Activated naive CD4-positive, alpha-beta T cell treated with anti-CD3 and anti-CD28 coated beads, Interleukin-2, amount 50 U/mL, for 72 hours (primary cell): ENCODE measurements around the gene DCHS1. TPM values are rescaled to one million over a fixed set of nuclear protein-coding genes. Genes with fewer than 3 reads are reported as not detected.

Source experiments
- ATAC-seq, 2 donors: fragments of 150-1000 bp; cut with Tn5 transposase; 2 replicates each; pipeline ENCODE4 v1.10.0; 2021; ENCODE audit warnings: mild to moderate bottlenecking in 2 of 2, moderate library complexity in 2 of 2
- DNase-seq, 2 donors: peaks; one replicate each; pipeline ENCODE4 v3.0.0; 2021 to 2022; ENCODE audit warnings: low spot score in 2 of 2
- H3K27ac Mint-ChIP-seq, 2 donors: one replicate each; pipeline ENCODE4 v1.8.0; 2022; ENCODE audit warnings: mild to moderate bottlenecking in 2 of 2, mixed read lengths in 2 of 2
- H3K36me3 Mint-ChIP-seq, 2 donors: one replicate each; pipeline ENCODE4 v1.8.0; 2022; ENCODE audit warnings: mixed read lengths in 2 of 2
- H3K9me3 Mint-ChIP-seq, 2 donors: one replicate each; pipeline ENCODE4 v1.8.0; 2022; ENCODE audit warnings: mixed read lengths in 2 of 2
- total RNA-seq, 2 donors: library from RNA; stranded (reverse); gene quantifications; one replicate each; pipeline ENCODE4 v1.2.3, GENCODE V29; 2022

DCHS1 gene
- total RNA-seq, 2 donors from 2014 or later, result 0.82 to 2.1 TPM

GRCh38 chr11:6625156-6625831 lies 30.3 kb downstream of the DCHS1 start:
- ATAC-seq, result no peak
- no peaks in the 10 kb centered on the region for H3K9me3 Mint-ChIP-seq
- no peak for DNase-seq
- H3K36me3 Mint-ChIP-seq, result no peaks in the 10 kb centered on the region
- no peak overlapping the region for H3K27ac Mint-ChIP-seq

DNA sequence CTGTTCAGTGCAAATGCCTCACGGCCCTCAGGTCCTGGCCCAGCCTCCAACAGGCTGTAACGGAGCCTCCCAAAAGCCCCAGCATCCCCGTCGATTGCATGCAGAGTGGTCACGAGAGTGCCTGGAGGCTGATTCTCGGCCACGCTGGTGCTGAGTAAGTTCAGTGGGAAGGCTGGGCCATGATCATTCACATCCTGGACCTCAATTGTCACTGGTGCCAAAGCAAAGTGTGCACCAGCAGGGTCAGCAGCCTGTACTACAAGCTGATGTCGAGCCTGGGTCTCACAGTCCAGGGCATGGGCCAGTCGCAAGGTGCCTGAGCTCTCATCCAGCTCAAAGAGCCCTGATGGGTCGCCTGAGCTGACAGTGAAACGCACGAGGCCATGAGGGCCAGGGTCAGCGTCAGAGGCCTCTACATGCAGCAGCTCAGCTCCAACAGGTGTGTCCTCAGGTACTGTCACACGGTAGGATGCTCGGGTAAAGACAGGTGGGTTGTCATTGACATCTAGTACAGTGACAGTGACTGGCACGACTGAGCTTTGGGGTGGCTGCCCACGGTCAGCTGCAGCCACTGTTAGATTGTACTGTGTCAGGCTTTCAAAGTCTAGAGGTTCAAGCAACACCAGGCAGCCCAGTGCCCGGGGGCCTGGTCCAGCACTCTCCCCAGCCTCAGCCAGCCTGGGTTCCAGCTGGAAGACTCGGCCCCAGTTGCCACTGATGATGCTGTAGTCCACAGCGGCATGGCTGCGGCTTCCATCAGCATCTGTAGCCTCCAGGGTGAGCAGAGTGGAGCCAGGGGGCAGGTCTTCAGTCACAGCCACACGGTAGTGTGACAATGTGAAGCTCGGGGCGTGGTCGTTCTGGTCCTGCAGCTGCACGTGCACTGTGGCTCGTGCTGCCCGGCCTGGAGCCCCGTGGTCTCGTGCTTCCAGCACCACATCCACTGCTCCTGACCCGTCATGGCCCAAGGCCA lies 31.9 kb downstream of the DCHS1 start:
- DNase-seq (no peak), ATAC-seq (no peak)
- peak overlapping the region in 1 of 2 donors; percentile 22 for H3K27ac Mint-ChIP-seq
- H3K9me3 Mint-ChIP-seq, result no peaks in the 10 kb centered on the region
- no peaks in the 10 kb centered on the region for H3K36me3 Mint-ChIP-seq

- DNase-seq (no peak), ATAC-seq (no peak)
- no peak overlapping the region for H3K27ac Mint-ChIP-seq
- no peaks in the 10 kb centered on the region for H3K36me3 Mint-ChIP-seq
- H3K9me3 Mint-ChIP-seq, result no peaks in the 10 kb centered on the region
Observed at GRCh38 chr11:6622261-6623171, 33.1 kb downstream of the DCHS1 start.

DNA sequence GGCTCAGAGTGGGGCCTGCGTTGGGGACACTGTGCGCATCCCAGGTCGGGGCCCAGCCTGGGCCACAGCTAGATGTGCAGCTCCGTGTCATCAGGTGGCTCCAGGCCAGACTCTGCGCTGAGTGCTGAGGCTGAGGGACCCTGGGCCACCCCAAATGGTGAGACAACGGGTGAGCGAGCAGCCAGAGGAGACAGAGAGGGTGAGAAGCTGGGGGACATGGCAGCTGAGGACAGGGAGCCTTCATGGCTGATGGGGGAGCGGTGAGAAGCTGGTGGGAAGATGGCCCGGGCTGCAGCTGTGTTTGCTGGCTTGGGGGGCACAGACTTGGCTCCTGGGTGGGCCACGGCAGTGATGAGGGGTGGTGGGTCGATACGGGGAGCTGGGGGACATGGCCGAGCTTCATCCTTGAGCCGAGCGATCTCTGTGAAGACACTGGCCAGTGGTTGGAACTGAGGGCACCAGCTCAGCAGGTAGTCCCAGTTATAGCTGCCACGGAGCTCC lies 33.8 kb downstream of the DCHS1 start:
- DNase-seq, result no peak
- no peak for ATAC-seq
- H3K27ac Mint-ChIP-seq, result peak overlapping the region in 1 of 2 donors; percentile 1
- no peaks in the 10 kb centered on the region for H3K36me3 Mint-ChIP-seq
- H3K9me3 Mint-ChIP-seq, result no peaks in the 10 kb centered on the region

DNA sequence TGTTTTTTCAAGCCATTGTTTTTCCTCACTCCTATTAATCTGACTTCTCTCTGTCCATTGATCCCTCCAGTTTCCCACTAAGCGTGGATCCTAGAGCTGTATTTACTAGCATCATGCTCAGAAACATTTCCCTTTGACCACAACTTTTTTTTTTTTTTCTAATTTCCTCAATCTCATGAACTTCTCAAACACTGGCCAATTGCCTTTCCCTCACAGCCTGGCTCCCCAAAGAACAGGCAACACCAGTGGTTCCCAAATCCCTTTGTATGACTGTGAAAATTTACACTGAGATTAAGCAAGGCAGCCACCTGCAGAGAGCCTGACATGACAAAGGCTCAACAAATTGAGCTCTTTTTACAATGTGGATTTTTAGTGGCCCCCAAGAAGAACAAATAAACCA lies 35.0 kb downstream of the DCHS1 start:
- DNase-seq (no peak), ATAC-seq (no peak)
- Mint-ChIP-seq H3K36me3 (peaks cover 0 to 4% of the 10 kb centered on the region in 2 donors), H3K27ac (no peak overlapping the region), H3K9me3 (no peaks in the 10 kb centered on the region)

- ATAC-seq (peak; percentile 92 to 97), DNase-seq (peak; percentile 90 to 92)
- no peak within 1 kb of the TSS for H3K27ac Mint-ChIP-seq
- H3K36me3 Mint-ChIP-seq, result peaks cover 0 to 11% of the 10 kb centered on the region in 2 donors
- no peaks in the 10 kb centered on the region for H3K9me3 Mint-ChIP-seq
Observed at GRCh38 chr11:6619004-6619745, 36.4 kb downstream of the DCHS1 start, which contains the start of gene TPP1. Gene TPP1, minus strand, starts transcription at chr11:6619422. Its CDS starts 22 bp downstream, at chr11:6619400.

DNA sequence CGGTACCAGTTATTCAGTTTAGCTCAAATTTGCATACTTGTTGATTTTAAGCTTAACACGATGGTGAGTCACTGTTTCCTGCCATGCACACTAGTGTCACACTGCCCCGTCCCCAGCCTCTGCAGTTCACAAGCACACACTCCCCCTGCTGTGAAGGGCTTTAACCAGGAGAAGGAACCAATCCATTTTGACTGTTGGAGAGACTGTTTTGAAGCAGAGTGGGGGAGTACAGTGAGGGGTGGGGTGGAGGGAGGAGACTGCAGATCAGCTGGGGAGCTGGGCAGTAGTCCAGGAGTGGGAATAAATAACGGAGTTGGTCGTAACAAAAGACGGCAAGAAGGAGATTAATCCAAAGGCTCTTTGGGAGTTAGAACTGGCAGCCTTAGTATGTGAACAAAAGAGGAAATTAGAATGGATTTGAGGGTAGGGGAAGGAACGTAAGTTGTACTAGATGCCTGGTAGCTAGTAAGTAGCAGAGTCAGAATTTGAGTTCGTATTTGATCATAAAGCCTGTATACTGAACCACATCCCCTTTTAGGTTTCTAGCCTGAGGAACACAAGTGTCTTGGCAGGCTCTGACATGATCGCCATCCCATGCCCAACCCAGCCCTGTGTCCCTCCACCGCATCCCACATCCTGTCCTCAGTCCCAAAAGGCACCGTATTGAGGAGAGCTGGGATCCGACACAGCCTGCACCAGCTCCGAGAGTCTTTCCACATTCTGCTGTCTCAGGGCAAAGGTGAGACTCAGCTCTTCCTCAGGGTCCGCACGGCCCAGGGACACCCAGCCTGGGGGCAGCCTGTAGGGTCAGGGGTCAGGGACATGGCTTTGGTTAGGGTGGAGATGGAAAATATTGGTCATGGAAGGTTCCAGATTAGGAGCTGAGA lies 37.2 kb downstream of the DCHS1 start:
- ATAC-seq, result peak; percentile 55 to 57
- Mint-ChIP-seq H3K9me3 (no peaks in the 10 kb centered on the region), H3K27ac (no peak overlapping the region), H3K36me3 (peaks cover 0 to 11% of the 10 kb centered on the region in 2 donors)
- DNase-seq, result peak; percentile 45 to 72

DNA sequence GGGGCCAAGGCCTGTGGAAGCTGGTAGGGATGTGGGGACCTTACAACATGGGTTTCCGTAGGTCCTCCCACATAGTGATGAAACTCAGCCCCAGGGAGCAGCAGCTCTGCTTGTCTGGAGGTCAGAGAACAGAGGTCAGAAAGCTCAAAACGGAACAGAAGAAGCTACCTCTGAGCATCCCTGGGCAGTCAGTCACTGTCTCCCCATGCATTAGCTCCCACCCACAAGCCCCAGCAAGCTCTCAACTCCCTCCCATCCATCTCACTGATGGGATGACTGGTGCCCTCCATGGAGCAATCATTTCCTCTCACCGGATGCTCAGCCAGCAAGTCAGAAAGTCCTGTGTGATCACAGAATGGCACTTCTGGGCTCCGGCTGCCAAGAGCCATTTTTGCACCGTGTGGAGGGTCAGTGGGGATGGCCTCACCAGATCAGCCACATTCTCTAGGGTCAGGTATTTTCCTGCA lies 38.3 kb downstream of the DCHS1 start:
- no peak overlapping the region for H3K27ac Mint-ChIP-seq
- DNase-seq, result peak in 1 of 2 donors; percentile 51
- no peak for ATAC-seq
- H3K9me3 Mint-ChIP-seq, result no peaks in the 10 kb centered on the region
- peaks cover 0 to 11% of the 10 kb centered on the region in 2 donors for H3K36me3 Mint-ChIP-seq

- H3K27ac Mint-ChIP-seq, result peak overlapping the region in 1 of 2 donors; percentile 9
- H3K9me3 Mint-ChIP-seq, result no peaks in the 10 kb centered on the region
- DNase-seq (peak in 1 of 2 donors; percentile 50), ATAC-seq (no peak)
- H3K36me3 Mint-ChIP-seq, result peaks cover 0 to 11% of the 10 kb centered on the region in 2 donors
Observed at GRCh38 chr11:6616596-6617250, 38.9 kb downstream of the DCHS1 start.

- Mint-ChIP-seq H3K36me3 (peaks cover 6 to 16% of the 10 kb centered on the region in 2 donors), H3K27ac (peak overlapping the region in 1 of 2 donors; percentile 9), H3K9me3 (no peaks in the 10 kb centered on the region)
- DNase-seq (peak in 1 of 2 donors; percentile 52), ATAC-seq (no peak)
Observed at GRCh38 chr11:6615882-6616585, 39.6 kb downstream of the DCHS1 start.

DNA sequence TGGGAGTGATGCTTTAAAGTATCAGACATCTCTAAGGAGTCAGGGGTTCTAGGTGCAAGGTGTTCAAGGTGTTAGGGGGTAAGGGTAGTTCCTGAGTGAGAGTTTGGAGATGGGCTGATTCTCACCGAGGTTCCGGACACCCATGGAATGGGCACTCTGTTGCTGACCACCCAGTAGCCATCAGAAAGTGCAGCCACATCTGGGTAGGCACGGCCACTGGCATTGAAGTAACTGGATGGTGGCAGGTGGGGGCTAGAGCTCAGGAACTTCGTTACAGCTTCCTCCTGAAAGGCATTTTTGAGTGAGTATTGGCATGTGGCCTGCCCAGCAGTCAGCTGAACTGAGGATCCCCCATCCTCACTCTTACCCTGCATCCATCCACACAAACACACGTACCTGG lies 40.6 kb downstream of the DCHS1 start:
- DNase-seq (peak in 1 of 2 donors; percentile 33), ATAC-seq (no peak)
- Mint-ChIP-seq H3K9me3 (no peaks in the 10 kb centered on the region), H3K36me3 (peaks cover 13 to 26% of the 10 kb centered on the region in 2 donors), H3K27ac (peak overlapping the region in 1 of 2 donors; percentile 11)

- ATAC-seq, result no peak
- H3K27ac Mint-ChIP-seq, result peak overlapping the region in 1 of 2 donors; percentile 11
- H3K9me3 Mint-ChIP-seq, result no peaks in the 10 kb centered on the region
- peak in 1 of 2 donors; percentile 44 for DNase-seq
- H3K36me3 Mint-ChIP-seq, result peaks cover 19 to 32% of the 10 kb centered on the region in 2 donors
Observed at GRCh38 chr11:6614446-6614845, 41.2 kb downstream of the DCHS1 start.

- DNase-seq (no peak), ATAC-seq (no peak)
- Mint-ChIP-seq H3K36me3 (peaks cover 27 to 38% of the 10 kb centered on the region in 2 donors), H3K9me3 (no peaks in the 10 kb centered on the region), H3K27ac (no peak overlapping the region)
Observed at GRCh38 chr11:6613496-6613895, 42.1 kb downstream of the DCHS1 start.
